HEK293 (cell line): ENCODE measurements around the gene ELOVL2.
A peak's percentile ranks its signal among the peaks of the same experiment; 100 is the strongest.

Experiments used
- CTCF ChIA-PET: fragments of 350-600 bp; formaldehyde crosslinking; extraction: SDS; loops from one replicate; lab custom pipeline; 2021; ENCODE audit warnings: antibody characterized with exemption; lab: Yijun Ruan, JAX
- POLR2A ChIA-PET: fragments of 300-600 bp; formaldehyde crosslinking; extraction: SDS; loops from one replicate; lab custom pipeline; 2020; ENCODE audit warnings: antibody characterized with exemption, inconsistent platforms; lab: Yijun Ruan, JAX
- H3K27ac ChIP-seq: fragments of 200-500 bp; sonication (Bioruptor generic); 2 replicates; pipeline ENCODE4 v1.5.1; 2014; ENCODE audit warnings: low read depth, low read length, control low read depth, inconsistent platforms; ENCODE audit errors: extremely low read depth
- H3K36me3 ChIP-seq, 2 experiments: fragments of 200-500 bp in 1 of 2; sonication (Bioruptor generic) in 1 of 2; 1 replicate in 1 of 2; 2 replicates in 1 of 2; pipeline ENCODE4 v1.5.1; 2014 to 2017; ENCODE audit warnings: inconsistent platforms in 2 of 2, low read length in 2 of 2; ENCODE audit not compliant: control insufficient read depth in 2 of 2, insufficient read depth in 1 of 2
- H3K4me1 ChIP-seq: fragments of 200-500 bp; sonication (Bioruptor generic); 2 replicates; pipeline ENCODE4 v1.5.1; 2014; ENCODE audit warnings: mild to moderate bottlenecking, low read length, inconsistent platforms; ENCODE audit not compliant: control insufficient read depth, insufficient read depth
- H3K4me3 ChIP-seq: 2 replicates; pipeline ENCODE4 v1.5.1; 2011; ENCODE audit warnings: low read depth, mild to moderate bottlenecking, control low read depth, low read length, moderate library complexity
- H3K9me3 ChIP-seq: fragments of 200-500 bp; sonication (Bioruptor generic); 2 replicates; pipeline ENCODE4 v1.5.1; 2014; ENCODE audit warnings: low read depth, low read length, inconsistent platforms; ENCODE audit not compliant: control insufficient read depth, insufficient read depth
- GLI4 ChIP-seq: fragments of 450-650 bp; formaldehyde crosslinking; IDR thresholded peaks from 2 replicates; pipeline ENCODE4 v1.5.1; 2016; ENCODE audit warnings: missing biosample characterization, missing genetic modification characterization
- IKZF3 ChIP-seq: fragments of 450-650 bp; IDR thresholded peaks from 2 replicates; pipeline ENCODE4 v1.5.0; 2018; ENCODE audit warnings: missing biosample characterization, mild to moderate bottlenecking, missing genetic modification characterization, moderate library complexity
- INSM2 ChIP-seq: fragments of 450-650 bp; formaldehyde crosslinking; IDR thresholded peaks from 2 replicates; pipeline ENCODE4 v1.5.1; 2016; ENCODE audit warnings: missing biosample characterization, missing genetic modification characterization
- KLF17 ChIP-seq: fragments of 450-650 bp; formaldehyde crosslinking; IDR thresholded peaks from 2 replicates; pipeline ENCODE4 v1.5.1; 2016; ENCODE audit warnings: missing biosample characterization, missing genetic modification characterization
- MEIS1 ChIP-seq: sonication (generic); formaldehyde crosslinking; IDR thresholded peaks from 2 replicates; pipeline ENCODE4 v1.8.1; 2022; ENCODE audit warnings: missing genetic modification reagents, mild to moderate bottlenecking, borderline replicate concordance
- PRDM2 ChIP-seq: fragments of 450-650 bp; formaldehyde crosslinking; IDR thresholded peaks from 2 replicates; pipeline ENCODE4 v1.5.1; 2016; ENCODE audit warnings: missing biosample characterization, missing genetic modification characterization, borderline replicate concordance
- REPIN1 ChIP-seq: fragments of 450-650 bp; formaldehyde crosslinking; IDR thresholded peaks from 2 replicates; pipeline ENCODE4 v1.5.1; 2017; ENCODE audit warnings: missing biosample characterization, missing genetic modification characterization, low read depth
- SETDB1 ChIP-seq: IDR thresholded peaks from one replicate; pipeline ENCODE4 v1.6.1; 2017; ENCODE audit warnings: mild to moderate bottlenecking, low read length, moderate library complexity, mixed read lengths; ENCODE audit not compliant: insufficient read length
- TCF7L2 ChIP-seq: IDR thresholded peaks from 2 replicates; pipeline ENCODE4 v1.6.1; 2011; ENCODE audit warnings: low read depth, mild to moderate bottlenecking, inconsistent platforms, low read length, moderate library complexity, borderline replicate concordance
- ZBTB26 ChIP-seq: fragments of 450-650 bp; formaldehyde crosslinking; optimal IDR thresholded peaks from 2 replicates; pipeline ENCODE3; 2016; ENCODE audit warnings: missing biosample characterization, mild to moderate bottlenecking, missing genetic modification characterization
- ZFHX2 ChIP-seq: fragments of 450-650 bp; formaldehyde crosslinking; conservative IDR thresholded peaks from 2 replicates; pipeline ENCODE4 v1.5.1; 2016; ENCODE audit warnings: missing biosample characterization, missing genetic modification characterization
- ZIC2 ChIP-seq: fragments of 450-650 bp; formaldehyde crosslinking; IDR thresholded peaks from 2 replicates; pipeline ENCODE4 v1.5.1; 2016; ENCODE audit warnings: missing biosample characterization, missing genetic modification characterization
- ZNF114 ChIP-seq: fragments of 450-650 bp; formaldehyde crosslinking; IDR thresholded peaks from 2 replicates; pipeline ENCODE4 v1.5.0; 2017; ENCODE audit warnings: missing biosample characterization, missing genetic modification characterization
- ZNF211 ChIP-seq: fragments of 450-650 bp; formaldehyde crosslinking; IDR thresholded peaks from 2 replicates; pipeline ENCODE4 v1.5.1; 2016; ENCODE audit warnings: low read depth, missing biosample characterization, missing genetic modification characterization
- ZNF248 ChIP-seq: fragments of 450-650 bp; formaldehyde crosslinking; IDR thresholded peaks from 2 replicates; pipeline ENCODE4 v1.5.1; 2017; ENCODE audit warnings: missing biosample characterization, missing genetic modification characterization
- ZNF302 ChIP-seq: fragments of 450-650 bp; formaldehyde crosslinking; IDR thresholded peaks from 2 replicates; pipeline ENCODE4 v1.5.1; 2016; ENCODE audit warnings: missing biosample characterization, missing genetic modification characterization, low read depth
- ZNF37A ChIP-seq: fragments of 450-650 bp; IDR thresholded peaks from 2 replicates; pipeline ENCODE4 v1.5.1; 2018; ENCODE audit warnings: missing biosample characterization, missing genetic modification characterization
- ZNF510 ChIP-seq: fragments of 450-650 bp; formaldehyde crosslinking; IDR thresholded peaks from 2 replicates; pipeline ENCODE4 v1.5.1; 2018; ENCODE audit warnings: mild to moderate bottlenecking, missing genetic modification characterization, missing biosample characterization; ENCODE audit not compliant: insufficient replicate concordance
- ZNF514 ChIP-seq: fragments of 450-650 bp; formaldehyde crosslinking; IDR thresholded peaks from 2 replicates; pipeline ENCODE4 v1.5.1; 2016; ENCODE audit warnings: missing biosample characterization, missing genetic modification characterization
- ZNF600 ChIP-seq: fragments of 450-650 bp; formaldehyde crosslinking; IDR thresholded peaks from 2 replicates; pipeline ENCODE4 v1.5.1; 2016; ENCODE audit warnings: missing biosample characterization, missing genetic modification characterization
- ZNF610 ChIP-seq: fragments of 450-650 bp; formaldehyde crosslinking; IDR thresholded peaks from 2 replicates; pipeline ENCODE4 v1.5.1; 2016; ENCODE audit warnings: missing biosample characterization, missing genetic modification characterization, borderline replicate concordance
- ZNF626 ChIP-seq: fragments of 450-650 bp; sonication (Bioruptor Pico); formaldehyde crosslinking; IDR thresholded peaks from 2 replicates; pipeline ENCODE4 v1.5.1; 2018; ENCODE audit warnings: missing biosample characterization, missing genetic modification characterization, inconsistent platforms
- ZNF677 ChIP-seq: fragments of 450-650 bp; IDR thresholded peaks from 2 replicates; pipeline ENCODE4 v1.5.0; 2018; ENCODE audit warnings: missing biosample characterization, mild to moderate bottlenecking, missing genetic modification characterization, moderate library complexity
- ZNF837 ChIP-seq: fragments of 450-650 bp; formaldehyde crosslinking; IDR thresholded peaks from 2 replicates; pipeline ENCODE4 v1.5.1; 2016; ENCODE audit warnings: missing biosample characterization, missing genetic modification characterization
- ZSCAN30 ChIP-seq: fragments of 450-650 bp; IDR thresholded peaks from 2 replicates; pipeline ENCODE4 v1.5.1; 2018; ENCODE audit warnings: missing biosample characterization, mild to moderate bottlenecking, missing genetic modification characterization, moderate library complexity
- ZXDB ChIP-seq: fragments of 450-650 bp; formaldehyde crosslinking; IDR thresholded peaks from 2 replicates; pipeline ENCODE4 v1.5.1; 2016; ENCODE audit warnings: missing biosample characterization, missing genetic modification characterization

Gene ELOVL2

GRCh38 chr6:11043961-11044711 is at the start of gene ELOVL2:
Gene ELOVL2, minus strand, starts transcription at chr6:11044305. Its CDS starts 75 bp downstream, at chr6:11044230.
- Histone ChIP-seq H3K36me3 (no peaks in the 10 kb centered on the region), H3K9me3 (no peaks in the 10 kb centered on the region), H3K4me3 (peak within 1 kb of the TSS; percentile 75), H3K4me1 (peaks cover 7% of the 10 kb centered on the region; the same call in 1 of the 2 replicates), H3K27ac (peak within 1 kb of the TSS; percentile 71; the same call in 1 of the 2 replicates)
- CTCF ChIA-PET: interaction anchor here (0.7 to 6.4 kb wide), 7 partner anchors 8 to 89 kb away, joined by 3 to 29 read pairs (median 5); no protein-coding TSS in a partner anchor
- POLR2A ChIA-PET: no interaction called here
- TF ChIP-seq TCF7L2 (no peak), ZNF211 (tag by site-specific recombination) (no peak), ZNF114 (no peak), ZFHX2 (tag by site-specific recombination) (no peak), ZNF510 (tag by site-specific recombination) (no peak), ZNF610 (tag by site-specific recombination) (peak; percentile 50; the same call in 1 of the 2 replicates), KLF17 (tag by site-specific recombination) (no peak), ZNF514 (tag by site-specific recombination) (no peak), ZNF37A (tag by site-specific recombination) (0 out of 2 replicates have a peak, but pooled peaks have one; percentile 14), ZIC2 (tag by site-specific recombination) (peak; percentile 7; the same call in 1 of the 2 replicates), ZNF600 (no peak), ZXDB (tag by site-specific recombination) (no peak), MEIS1 (CRISPR knock-in tag) (0 out of 2 replicates have a peak, but pooled peaks have one; percentile 13), IKZF3 (tag by site-specific recombination) (no peak), ZNF837 (tag by site-specific recombination) (no peak), GLI4 (tag by site-specific recombination) (no peak), ZNF302 (tag by site-specific recombination) (no peak), ZBTB26 (tag by site-specific recombination) (peak; percentile 39), SETDB1 (peak; percentile 46), REPIN1 (tag by site-specific recombination) (no peak), ZNF677 (peak; percentile 52), ZNF626 (peak; percentile 88; the same call in 1 of the 2 replicates), INSM2 (tag by site-specific recombination) (no peak), ZSCAN30 (peak; percentile 34; the same call in 1 of the 2 replicates), ZNF248 (no peak), PRDM2 (no peak)
